Neural cell (in vitro differentiated cells): ENCODE measurements around the gene POLE. TPM values are rescaled to one million over a fixed set of nuclear protein-coding genes. Genes with fewer than 3 reads are reported as not detected.

Experiments used
- H2AFZ ChIP-seq: fragments of 200-600, 300-800 bp; sonication (generic), shearing (Covaris generic); 2 replicates; pipeline ENCODE4 v1.6.0; 2014; ENCODE audit warnings: low read depth, mild to moderate bottlenecking, antibody characterized with exemption, low read length, moderate library complexity
- H3F3A ChIP-seq: fragments of 200-600 bp; shearing (Covaris generic); 2 replicates; pipeline ENCODE4 v1.6.1; 2016; ENCODE audit warnings: mild to moderate bottlenecking, moderate library complexity, mixed read lengths, antibody characterized with exemption, low read length; ENCODE audit not compliant: insufficient read depth, poor library complexity, severe bottlenecking
- H3K27ac ChIP-seq: fragments of 200-600, 300-800 bp; sonication (generic), shearing (Covaris generic); 2 replicates; pipeline ENCODE4 v1.5.1; 2014; ENCODE audit warnings: mild to moderate bottlenecking, low read length, moderate library complexity
- H3K27me3 ChIP-seq: fragments of 300-800, 200-600 bp; sonication (generic), shearing (Covaris generic); 2 replicates; pipeline ENCODE4 v1.6.0; 2014; ENCODE audit warnings: mild to moderate bottlenecking, low read depth, low read length, moderate library complexity; ENCODE audit not compliant: insufficient read depth
- H3K36me3 ChIP-seq: fragments of 300-800, 200-600 bp; sonication (generic), shearing (Covaris generic); 2 replicates; pipeline ENCODE4 v1.5.1; 2014; ENCODE audit warnings: mild to moderate bottlenecking, antibody characterized with exemption, low read length, moderate library complexity; ENCODE audit not compliant: insufficient read depth
- H3K4me2 ChIP-seq: fragments of 300-800, 200-600 bp; sonication (generic), shearing (Covaris generic); 2 replicates; pipeline ENCODE4 v1.6.0; 2014; ENCODE audit warnings: mild to moderate bottlenecking, low read length
- H3K4me3 ChIP-seq: fragments of 300-800, 200-600 bp; sonication (generic), shearing (Covaris generic); 2 replicates; pipeline ENCODE4 v1.5.1; 2014; ENCODE audit warnings: mild to moderate bottlenecking, low read length, moderate library complexity
- H3K79me2 ChIP-seq: fragments of 200-600 bp; shearing (Covaris generic); replicated peaks from 2 replicates; pipeline ENCODE4 v1.6.0; 2014; ENCODE audit warnings: mild to moderate bottlenecking, low read length, moderate library complexity; ENCODE audit not compliant: insufficient read depth
- H3K9ac ChIP-seq: fragments of 300-800, 200-600 bp; sonication (generic), shearing (Covaris generic); 2 replicates; pipeline ENCODE4 v1.6.1; 2016; ENCODE audit warnings: mild to moderate bottlenecking, low read length, mixed read lengths
- H3K9me2 ChIP-seq: fragments of 200-600 bp; shearing (Covaris generic); 2 replicates; pipeline ENCODE4 v1.6.1; 2016; ENCODE audit warnings: mild to moderate bottlenecking, low read length, mixed read lengths; ENCODE audit not compliant: insufficient read depth
- H3K9me3 ChIP-seq: fragments of 200-600, 300-800 bp; sonication (generic), shearing (Covaris generic); 2 replicates; pipeline ENCODE4 v1.6.1; 2016; ENCODE audit warnings: mild to moderate bottlenecking, mixed run types, low read length, moderate library complexity, mixed read lengths
- H4K20me1 ChIP-seq: fragments of 200-600 bp; shearing (Covaris generic); 2 replicates; pipeline ENCODE4 v1.6.1; 2016; ENCODE audit warnings: mild to moderate bottlenecking, mixed run types; ENCODE audit not compliant: insufficient read depth
- CTCF ChIP-seq: fragments of 450-650 bp; IDR thresholded peaks from 2 replicates; pipeline ENCODE4 v1.5.1; 2014; ENCODE audit warnings: antibody characterized with exemption, mild to moderate bottlenecking, moderate library complexity; ENCODE audit not compliant: poor library complexity, severe bottlenecking
- EP300 ChIP-seq: fragments of 450-650 bp; conservative IDR thresholded peaks from 2 replicates; pipeline ENCODE4 v1.6.1; 2014; ENCODE audit warnings: antibody characterized with exemption, mild to moderate bottlenecking, moderate library complexity; ENCODE audit not compliant: poor library complexity, severe bottlenecking
- EZH2 ChIP-seq: fragments of 200-600, 300-800 bp; shearing (Covaris generic), sonication (generic); IDR thresholded peaks from 2 replicates; pipeline ENCODE4 v1.6.1; 2014; ENCODE audit warnings: antibody characterized with exemption, low read length, borderline replicate concordance, mild to moderate bottlenecking; ENCODE audit not compliant: insufficient read depth, poor library complexity, severe bottlenecking
- MXI1 ChIP-seq: fragments of 450-650 bp; conservative IDR thresholded peaks from 2 replicates; pipeline ENCODE4 v1.6.1; 2014; ENCODE audit warnings: antibody characterized with exemption, mild to moderate bottlenecking; ENCODE audit not compliant: poor library complexity, severe bottlenecking
- POLR2AphosphoS5 ChIP-seq: IDR thresholded peaks from 2 replicates; pipeline ENCODE4 v1.6.1; 2012
- RAD21 ChIP-seq: fragments of 450-650 bp; conservative IDR thresholded peaks from 2 replicates; pipeline ENCODE4 v1.6.1; 2014; ENCODE audit warnings: antibody characterized with exemption, mild to moderate bottlenecking, moderate library complexity
- REST ChIP-seq: IDR thresholded peaks from 2 replicates; pipeline ENCODE4 v1.6.1; 2012; ENCODE audit warnings: borderline replicate concordance
- SMC3 ChIP-seq: fragments of 450-650 bp; conservative IDR thresholded peaks from 2 replicates; pipeline ENCODE4 v1.6.1; 2014; ENCODE audit warnings: antibody characterized with exemption, mild to moderate bottlenecking, moderate library complexity; ENCODE audit not compliant: poor library complexity
- TAF1 ChIP-seq: IDR thresholded peaks from 2 replicates; pipeline ENCODE4 v1.6.1; 2012; ENCODE audit warnings: low read depth
- polyA plus RNA-seq: library from polyadenylated mRNA; depleted of rRNA; stranded (reverse); fragments of >200 nt; gene quantifications from 2 replicates; pipeline ENCODE4 v1.2.3, GENCODE V29; 2014

Gene POLE
- polyA plus RNA-seq, 1 donor from 2014 or later: 8.5 TPM

DNA sequence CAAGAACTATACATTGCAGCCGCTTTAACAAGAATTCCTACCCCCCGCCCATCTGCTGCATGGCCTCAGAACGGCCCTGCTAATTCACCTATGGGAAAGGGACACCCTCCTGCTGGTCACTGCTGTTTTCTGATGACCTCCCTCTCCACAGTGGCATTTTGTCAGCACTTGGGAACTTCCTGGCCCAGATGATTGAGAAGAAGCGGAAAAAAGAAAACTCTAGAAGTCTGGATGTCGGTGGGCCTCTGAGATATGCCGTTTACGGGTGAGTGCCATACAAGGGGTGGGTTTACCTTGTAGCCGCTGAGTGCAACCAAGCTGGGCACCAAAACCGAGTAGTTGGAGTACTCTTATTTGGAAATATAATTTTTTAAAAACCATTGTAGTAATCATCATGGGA, 3.0 kb upstream of the POLE start:
- Histone ChIP-seq H3K4me2 (no peak overlapping the region), H3K27me3 (peaks cover 3% of the 10 kb centered on the region), H3K9ac (no peak overlapping the region), H4K20me1 (no peaks in the 10 kb centered on the region), H3F3A (no peaks in the 10 kb centered on the region), H3K79me2 (peaks cover 8% of the 10 kb centered on the region), H3K9me3 (no peaks in the 10 kb centered on the region), H3K27ac (no peak overlapping the region), H3K9me2 (no peaks in the 10 kb centered on the region), H3K4me3 (no peak overlapping the region), H3K36me3 (no peaks in the 10 kb centered on the region), H2AFZ (no peak overlapping the region)
- TF ChIP-seq SMC3: no peak

DNA sequence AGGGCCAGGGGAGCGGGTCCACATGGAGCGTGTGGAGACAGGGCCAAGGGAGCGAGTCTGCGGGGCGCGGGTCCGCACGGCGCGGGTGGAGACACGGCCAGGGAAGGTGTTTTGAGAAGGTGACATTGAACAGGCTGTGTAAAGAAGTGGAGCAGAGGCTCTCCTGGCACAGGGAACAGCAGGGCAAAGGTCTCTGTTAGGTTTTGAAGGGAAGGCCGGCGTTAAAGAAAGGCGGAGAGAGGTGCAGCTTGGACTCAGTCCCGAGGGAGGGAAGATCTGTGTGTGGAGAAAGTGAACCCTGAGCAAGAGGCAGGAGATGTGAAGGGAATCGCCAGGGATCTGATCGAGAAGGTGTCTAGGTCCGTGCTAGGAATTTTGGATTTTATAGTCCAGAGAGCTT, 2.1 kb upstream of the POLE start:
- Histone ChIP-seq H3K9ac (no peak overlapping the region), H2AFZ (no peak overlapping the region), H4K20me1 (no peaks in the 10 kb centered on the region), H3K27me3 (peaks cover 3% of the 10 kb centered on the region), H3F3A (no peaks in the 10 kb centered on the region), H3K4me3 (peak overlapping the region; percentile 60), H3K9me3 (no peaks in the 10 kb centered on the region), H3K4me2 (no peak overlapping the region), H3K36me3 (no peaks in the 10 kb centered on the region), H3K9me2 (no peaks in the 10 kb centered on the region), H3K79me2 (peaks cover 9% of the 10 kb centered on the region), H3K27ac (no peak overlapping the region)
- TF ChIP-seq RAD21: no peak
- no peak for TF ChIP-seq MXI1
- TF ChIP-seq REST: no peak
- no peak for TF ChIP-seq POLR2AphosphoS5
- no peak for TF ChIP-seq TAF1
- no peak for TF ChIP-seq EZH2
- no peak for TF ChIP-seq SMC3
- no peak for TF ChIP-seq CTCF
- no peak for TF ChIP-seq EP300

DNA sequence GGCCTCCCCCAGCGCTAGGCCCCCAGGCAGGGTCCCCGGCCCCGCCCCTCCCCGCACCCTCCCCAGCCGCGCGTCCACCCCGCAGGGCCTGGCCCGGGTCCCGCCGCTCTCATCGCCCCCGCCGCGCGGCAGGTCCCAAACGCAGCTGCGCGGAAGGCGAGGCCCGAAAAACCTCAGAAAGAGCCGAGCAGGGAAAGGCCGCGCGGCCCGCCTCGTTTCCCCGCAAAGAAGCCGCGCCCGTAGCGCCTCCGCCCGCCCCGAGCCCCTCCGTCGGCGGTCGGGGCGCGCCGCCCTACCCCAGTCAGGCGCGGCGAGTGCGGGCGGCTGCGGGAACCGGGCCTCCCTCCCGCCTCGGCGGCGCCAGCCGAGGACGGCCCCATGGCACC, 324 bp downstream of the POLE start:
- TF ChIP-seq REST (no peak), EP300 (no peak), TAF1 (no peak), RAD21 (no peak), SMC3 (no peak), CTCF (no peak), EZH2 (no peak), POLR2AphosphoS5 (no peak), MXI1 (no peak)
- Histone ChIP-seq H3K9me3 (no peaks in the 10 kb centered on the region), H3K9me2 (no peaks in the 10 kb centered on the region), H3K36me3 (no peaks in the 10 kb centered on the region), H4K20me1 (no peaks in the 10 kb centered on the region), H3F3A (no peaks in the 10 kb centered on the region), H3K27me3 (peaks cover 3% of the 10 kb centered on the region), H3K4me3 (peak overlapping the region; percentile 63), H3K79me2 (peaks cover 19% of the 10 kb centered on the region), H3K4me2 (no peak overlapping the region), H3K27ac (no peak overlapping the region), H3K9ac (peak overlapping the region; percentile 50), H2AFZ (no peak overlapping the region)
